Mesendoderm (in vitro differentiated cells): ENCODE data around the gene RSAD1.

Source experiments
- DNase-seq: peaks from one replicate; pipeline ENCODE4 v3.0.0; 2013
- H2AK5ac ChIP-seq: 2 replicates; pipeline ENCODE4 v1.6.1; 2013; ENCODE audit warnings: low read length, inconsistent platforms
- H2BK120ac ChIP-seq: 2 replicates; pipeline ENCODE4 v1.6.1; 2013; ENCODE audit warnings: low read depth, mild to moderate bottlenecking, low read length, moderate library complexity, mixed read lengths
- H2BK15ac ChIP-seq: replicated peaks from 2 replicates; pipeline ENCODE4 v1.6.1; 2013; ENCODE audit warnings: low read depth, mild to moderate bottlenecking, moderate library complexity
- H2BK5ac ChIP-seq: 2 replicates; pipeline ENCODE4 v1.6.1; 2013; ENCODE audit warnings: low read length, inconsistent platforms
- H3K18ac ChIP-seq: 2 replicates; pipeline ENCODE4 v1.6.1; 2013; ENCODE audit warnings: mild to moderate bottlenecking, low read length, mixed read lengths
- H3K23ac ChIP-seq: one replicate; pipeline ENCODE4 v1.6.1; 2013; ENCODE audit warnings: low read length
- H3K27ac ChIP-seq: 2 replicates; pipeline ENCODE4 v1.5.1; 2013; ENCODE audit warnings: low read depth, mild to moderate bottlenecking, inconsistent platforms, low read length, moderate library complexity
- H3K27me3 ChIP-seq: 2 replicates; pipeline ENCODE4 v1.6.1; 2013; ENCODE audit warnings: low read length, control low read depth, mild to moderate bottlenecking, inconsistent platforms; ENCODE audit not compliant: insufficient read depth, poor library complexity
- H3K36me3 ChIP-seq: 2 replicates; pipeline ENCODE4 v1.6.1; 2013; ENCODE audit warnings: low read length, inconsistent platforms; ENCODE audit not compliant: control insufficient read depth, insufficient read depth
- H3K4ac ChIP-seq: one replicate; pipeline ENCODE4 v1.6.1; 2013; ENCODE audit warnings: low read depth, mild to moderate bottlenecking, low read length, moderate library complexity
- H3K4me1 ChIP-seq: 2 replicates; pipeline ENCODE4 v1.6.1; 2013; ENCODE audit warnings: low read depth, low read length, inconsistent platforms; ENCODE audit not compliant: control insufficient read depth
- H3K4me2 ChIP-seq: 2 replicates; pipeline ENCODE4 v1.6.1; 2013; ENCODE audit warnings: low read length
- H3K4me3 ChIP-seq: 2 replicates; pipeline ENCODE4 v1.5.1; 2013; ENCODE audit warnings: mild to moderate bottlenecking, low read length
- H3K56ac ChIP-seq: one replicate; pipeline ENCODE4 v1.6.1; 2013; ENCODE audit warnings: low read length
- H3K79me1 ChIP-seq: 2 replicates; pipeline ENCODE4 v1.6.1; 2013; ENCODE audit warnings: low read length, inconsistent platforms
- H3K79me2 ChIP-seq: 2 replicates; pipeline ENCODE4 v1.6.1; 2013; ENCODE audit warnings: mild to moderate bottlenecking, low read length; ENCODE audit not compliant: control insufficient read depth, insufficient read depth
- H3K9ac ChIP-seq: 2 replicates; pipeline ENCODE4 v1.6.1; 2013; ENCODE audit warnings: low read length, inconsistent platforms
- H4K5ac ChIP-seq: one replicate; pipeline ENCODE4 v1.6.1; 2013; ENCODE audit warnings: low read length
- H4K8ac ChIP-seq: one replicate; pipeline ENCODE4 v1.6.1; 2013; ENCODE audit warnings: low read depth, mild to moderate bottlenecking, control low read depth, low read length, moderate library complexity
- WGBS: extraction: QIAGEN DNeasy Blood & Tissue Kit; methylation state at CpG from one replicate; pipeline ENCODE4 v1.1.7; 2013; ENCODE audit warnings: low lambda C conversion rate, missing lambda C conversion rate; ENCODE audit not compliant: insufficient coverage; ENCODE audit errors: extremely low coverage; 5-methylcytosine and 5-hydroxymethylcytosine counted together

The RSAD1 gene

GRCh38 chr17:50481648-50482047, 3.0 kb downstream of the RSAD1 start:
- Histone ChIP-seq H3K18ac (no peak overlapping the region), H3K79me2 (no peaks in the 10 kb centered on the region), H3K27me3 (no peaks in the 10 kb centered on the region), H3K4me3 (no peak overlapping the region), H2AK5ac (no peak overlapping the region), H3K56ac (no peak overlapping the region), H3K79me1 (no peaks in the 10 kb centered on the region), H3K23ac (no peak overlapping the region), H2BK5ac (no peak overlapping the region), H4K5ac (no peak overlapping the region), H2BK15ac (no peak overlapping the region), H4K8ac (no peak overlapping the region), H3K9ac (no peak overlapping the region), H2BK120ac (no peak overlapping the region), H3K4me1 (no peaks in the 10 kb centered on the region), H3K4me2 (no peak overlapping the region), H3K36me3 (no peaks in the 10 kb centered on the region), H3K4ac (no peak overlapping the region), H3K27ac (no peak overlapping the region)
- WGBS = no CpG with 5 or more reads among the region's 4 CpGs
- no peak for DNase-seq

GRCh38 chr17:50482110-50482509, 3.5 kb downstream of the RSAD1 start:
- WGBS = no CpG with 5 or more reads among the region's 23 CpGs
- Histone ChIP-seq H2BK5ac (no peak overlapping the region), H3K4me1 (no peaks in the 10 kb centered on the region)

GRCh38 chr17:50482516-50482915, 3.9 kb downstream of the RSAD1 start:
- H3K56ac ChIP-seq = no peak overlapping the region
- no peak overlapping the region for H3K9ac ChIP-seq
- H3K23ac ChIP-seq = no peak overlapping the region
- H3K4ac ChIP-seq = no peak overlapping the region
- H2AK5ac ChIP-seq = no peak overlapping the region
- no peaks in the 10 kb centered on the region for H3K27me3 ChIP-seq
- no peak overlapping the region for H2BK5ac ChIP-seq
- no peak overlapping the region for H3K27ac ChIP-seq
- no peak overlapping the region for H2BK15ac ChIP-seq
- H3K4me2 ChIP-seq = no peak overlapping the region
- no peaks in the 10 kb centered on the region for H3K79me1 ChIP-seq
- no peaks in the 10 kb centered on the region for H3K36me3 ChIP-seq
- no peak overlapping the region for H3K4me3 ChIP-seq
- no peaks in the 10 kb centered on the region for H3K79me2 ChIP-seq
- peak; percentile 96 for DNase-seq
- H4K5ac ChIP-seq = no peak overlapping the region
- no peaks in the 10 kb centered on the region for H3K4me1 ChIP-seq
- WGBS = no CpG with 5 or more reads among the region's 7 CpGs
- no peak overlapping the region for H2BK120ac ChIP-seq
- H4K8ac ChIP-seq = no peak overlapping the region
- no peak overlapping the region for H3K18ac ChIP-seq

More at GRCh38 chr17:50482110-50482509, 3.5 kb downstream of the RSAD1 start:
- DNase-seq = no peak
- H4K8ac ChIP-seq = no peak overlapping the region
- H3K27me3 ChIP-seq = no peaks in the 10 kb centered on the region
- no peak overlapping the region for H4K5ac ChIP-seq
- no peaks in the 10 kb centered on the region for H3K79me2 ChIP-seq
- no peak overlapping the region for H3K18ac ChIP-seq
- no peak overlapping the region for H2BK15ac ChIP-seq
- no peak overlapping the region for H2BK120ac ChIP-seq
- H3K79me1 ChIP-seq = no peaks in the 10 kb centered on the region
- H3K23ac ChIP-seq = no peak overlapping the region
- no peak overlapping the region for H3K56ac ChIP-seq
- no peak overlapping the region for H3K4ac ChIP-seq
- H3K36me3 ChIP-seq = no peaks in the 10 kb centered on the region
- H3K4me3 ChIP-seq = no peak overlapping the region
- H2AK5ac ChIP-seq = no peak overlapping the region
- no peak overlapping the region for H3K27ac ChIP-seq
- H3K9ac ChIP-seq = no peak overlapping the region
- no peak overlapping the region for H3K4me2 ChIP-seq

- no peak overlapping the region for H2AK5ac ChIP-seq
- no peak overlapping the region for H3K18ac ChIP-seq
- H2BK120ac ChIP-seq = no peak overlapping the region
- H4K8ac ChIP-seq = no peak overlapping the region
- H3K79me2 ChIP-seq = no peaks in the 10 kb centered on the region
- H3K56ac ChIP-seq = no peak overlapping the region
- H3K27me3 ChIP-seq = no peaks in the 10 kb centered on the region
- no peak overlapping the region for H3K4me3 ChIP-seq
- no peak overlapping the region for H3K4ac ChIP-seq
- no peaks in the 10 kb centered on the region for H3K36me3 ChIP-seq
- no peak overlapping the region for H3K4me2 ChIP-seq
- H3K23ac ChIP-seq = no peak overlapping the region
- no CpG with 5 or more reads among the region's 5 CpGs for WGBS
- no peak for DNase-seq
- H4K5ac ChIP-seq = no peak overlapping the region
- H2BK15ac ChIP-seq = no peak overlapping the region
- no peaks in the 10 kb centered on the region for H3K79me1 ChIP-seq
- H3K9ac ChIP-seq = no peak overlapping the region
- no peaks in the 10 kb centered on the region for H3K4me1 ChIP-seq
- no peak overlapping the region for H2BK5ac ChIP-seq
- no peak overlapping the region for H3K27ac ChIP-seq
Observed at GRCh38 chr17:50483266-50483665, 4.6 kb downstream of the RSAD1 start.

- Histone ChIP-seq H2AK5ac (no peak overlapping the region), H2BK15ac (no peak overlapping the region), H3K27ac (no peak overlapping the region), H3K56ac (no peak overlapping the region), H3K9ac (no peak overlapping the region), H4K5ac (no peak overlapping the region), H2BK120ac (no peak overlapping the region), H3K18ac (no peak overlapping the region), H3K23ac (no peak overlapping the region), H3K4me2 (no peak overlapping the region), H3K4ac (no peak overlapping the region), H2BK5ac (no peak overlapping the region), H3K4me1 (no peaks in the 10 kb centered on the region), H4K8ac (no peak overlapping the region), H3K79me1 (no peaks in the 10 kb centered on the region), H3K4me3 (no peak overlapping the region), H3K27me3 (no peaks in the 10 kb centered on the region), H3K36me3 (no peaks in the 10 kb centered on the region), H3K79me2 (no peaks in the 10 kb centered on the region)
- no CpG with 5 or more reads among the region's 11 CpGs for WGBS
- DNase-seq = no peak
Observed at GRCh38 chr17:50484386-50485155, 5.9 kb downstream of the RSAD1 start.
